Activated T-cell treated with anti-CD3 and anti-CD28 coated beads, Interleukin-2, amount 50 U/mL, for 24 hours (primary cell): Measurements from ENCODE around the gene DLAT.
"Not testable (repeated sequence)": the region's sequence is repeated elsewhere in the genome, so short reads cannot be mapped to it uniquely, and the experiment has no call there.

Experiments
- DNase-seq: peaks from one replicate; pipeline ENCODE4 v3.0.0-alpha.2; 2020
- H3K27ac Mint-ChIP-seq: 2 replicates; pipeline ENCODE4 v1.8.0; 2020; ENCODE audit warnings: mild to moderate bottlenecking, mixed read lengths
- H3K27me3 Mint-ChIP-seq: 2 replicates; pipeline ENCODE4 v1.8.0; 2020; ENCODE audit warnings: mixed read lengths
- H3K36me3 Mint-ChIP-seq: 2 replicates; pipeline ENCODE4 v1.8.0; 2020; ENCODE audit warnings: low read depth, mixed read lengths
- H3K4me1 Mint-ChIP-seq: 2 replicates; pipeline ENCODE4 v1.8.0; 2020; ENCODE audit warnings: low read depth, mixed read lengths
- H3K4me3 Mint-ChIP-seq: 2 replicates; pipeline ENCODE4 v1.8.0; 2020; ENCODE audit warnings: mild to moderate bottlenecking, moderate library complexity, mixed read lengths
- H3K9me3 Mint-ChIP-seq: 2 replicates; pipeline ENCODE4 v1.8.0; 2020; ENCODE audit warnings: mixed read lengths

Gene DLAT

DNA sequence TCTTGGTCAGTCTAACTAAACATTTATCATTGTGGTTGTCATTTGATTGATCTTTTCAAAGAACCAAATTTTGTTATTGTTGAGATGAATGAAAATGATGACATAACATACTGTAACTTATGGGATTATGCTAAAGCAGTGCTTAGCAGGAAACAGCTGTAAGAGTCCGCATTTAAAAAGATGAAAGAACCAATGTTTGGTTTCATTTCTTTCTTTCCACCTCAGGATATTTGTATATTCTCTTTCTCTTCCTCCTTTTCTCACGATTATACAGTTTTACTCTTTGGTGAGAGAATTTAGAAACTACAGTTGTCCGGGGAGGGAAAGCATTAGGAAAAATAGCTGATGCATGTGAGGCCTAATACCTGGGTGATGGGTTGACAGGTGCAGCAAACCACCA, 25.5 kb downstream of the DLAT start:
- peaks cover 91% of the 10 kb centered on the region for H3K36me3 Mint-ChIP-seq
- no peaks in the 10 kb centered on the region for H3K27me3 Mint-ChIP-seq
- H3K4me3 Mint-ChIP-seq: no peak overlapping the region
- H3K27ac Mint-ChIP-seq: no peak overlapping the region
- peaks cover 28% of the 10 kb centered on the region for H3K4me1 Mint-ChIP-seq
- no peaks in the 10 kb centered on the region for H3K9me3 Mint-ChIP-seq
- DNase-seq: no peak

GRCh38 chr11:112051768-112052167, 26.6 kb downstream of the DLAT start:
- Mint-ChIP-seq H3K27me3 (no peaks in the 10 kb centered on the region), H3K9me3 (no peaks in the 10 kb centered on the region), H3K4me3 (no peak overlapping the region), H3K27ac (no peak overlapping the region), H3K36me3 (peaks cover 90% of the 10 kb centered on the region), H3K4me1 (peaks cover 37% of the 10 kb centered on the region)
- DNase-seq: no peak

DNA sequence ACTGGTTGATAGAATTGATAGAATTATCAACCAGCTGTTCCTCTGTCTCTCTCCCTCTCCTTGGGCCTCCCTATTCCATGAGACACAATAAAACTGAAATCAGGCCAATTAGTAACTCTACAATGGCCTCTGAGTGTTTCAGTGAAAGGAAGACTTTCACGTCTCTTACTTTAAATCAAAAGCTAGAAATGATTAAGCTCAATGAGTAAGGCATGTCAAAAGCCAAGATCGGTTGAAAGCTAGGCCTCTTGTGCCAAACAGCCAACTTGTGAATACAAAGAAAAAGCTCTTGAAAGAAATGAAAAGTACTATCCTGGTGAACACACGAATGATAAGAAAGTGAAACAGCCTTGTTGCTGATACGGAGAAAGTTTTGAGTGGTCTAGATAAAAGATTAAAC, 32.0 kb downstream of the DLAT start:
- H3K27me3 Mint-ChIP-seq: no peaks in the 10 kb centered on the region
- peak overlapping the region; percentile 89 for H3K27ac Mint-ChIP-seq
- no peak for DNase-seq
- H3K4me1 Mint-ChIP-seq: peaks cover 24% of the 10 kb centered on the region
- peaks cover 85% of the 10 kb centered on the region for H3K36me3 Mint-ChIP-seq
- H3K9me3 Mint-ChIP-seq: no peaks in the 10 kb centered on the region
- peak overlapping the region; percentile 3 for H3K4me3 Mint-ChIP-seq

DNA sequence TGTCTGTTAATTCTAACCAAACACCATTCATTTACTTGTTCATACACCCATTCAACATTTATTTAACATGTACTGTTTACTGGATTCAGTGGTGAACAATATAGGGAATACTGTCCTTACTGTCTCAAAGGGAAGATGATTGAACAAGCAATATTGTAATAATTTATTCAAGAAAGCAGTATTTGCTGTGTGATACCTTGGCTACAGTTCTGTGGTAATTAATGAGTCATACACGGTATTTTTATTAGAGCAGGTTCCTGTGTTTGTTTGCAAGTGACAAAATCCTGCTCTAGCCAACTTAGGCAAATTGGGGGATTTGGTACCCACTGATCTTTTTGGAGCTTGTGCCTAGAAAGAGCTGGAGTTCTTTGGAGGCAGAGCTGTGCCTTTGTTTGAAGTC, 32.9 kb downstream of the DLAT start:
- no peak for DNase-seq
- H3K4me3 Mint-ChIP-seq: no peak overlapping the region
- no peaks in the 10 kb centered on the region for H3K27me3 Mint-ChIP-seq
- H3K36me3 Mint-ChIP-seq: peaks cover 88% of the 10 kb centered on the region
- peaks cover 24% of the 10 kb centered on the region for H3K4me1 Mint-ChIP-seq
- no peaks in the 10 kb centered on the region for H3K9me3 Mint-ChIP-seq
- H3K27ac Mint-ChIP-seq: peak overlapping the region; percentile 89

GRCh38 chr11:112062923-112063322, 37.7 kb downstream of the DLAT start:
- Mint-ChIP-seq H3K4me3 (no peak overlapping the region), H3K36me3 (peaks cover 60% of the 10 kb centered on the region), H3K4me1 (peaks cover 4% of the 10 kb centered on the region), H3K9me3 (no peaks in the 10 kb centered on the region), H3K27me3 (peaks cover 3% of the 10 kb centered on the region), H3K27ac (no peak overlapping the region)
- no peak for DNase-seq

- peak; percentile 85 for DNase-seq
- Mint-ChIP-seq H3K36me3 (peaks cover 51% of the 10 kb centered on the region), H3K27ac (peak within 1 kb of the TSS; percentile 99), H3K4me3 (peak within 1 kb of the TSS; percentile 98), H3K9me3 (no peaks in the 10 kb centered on the region), H3K4me1 (peaks cover 31% of the 10 kb centered on the region), H3K27me3 (peaks cover 13% of the 10 kb centered on the region)
Measured at GRCh38 chr11:112073941-112074811, 49.0 kb downstream of the DLAT start, which contains the start of the genes NKAPD1 and PIH1D2. Gene NKAPD1, plus strand, starts transcription at chr11:112074299. Its CDS starts 1,276 bp downstream, at chr11:112075575. Gene PIH1D2, minus strand, starts transcription at chr11:112074017. Its CDS starts 843 bp downstream, at chr11:112073174.

DNA sequence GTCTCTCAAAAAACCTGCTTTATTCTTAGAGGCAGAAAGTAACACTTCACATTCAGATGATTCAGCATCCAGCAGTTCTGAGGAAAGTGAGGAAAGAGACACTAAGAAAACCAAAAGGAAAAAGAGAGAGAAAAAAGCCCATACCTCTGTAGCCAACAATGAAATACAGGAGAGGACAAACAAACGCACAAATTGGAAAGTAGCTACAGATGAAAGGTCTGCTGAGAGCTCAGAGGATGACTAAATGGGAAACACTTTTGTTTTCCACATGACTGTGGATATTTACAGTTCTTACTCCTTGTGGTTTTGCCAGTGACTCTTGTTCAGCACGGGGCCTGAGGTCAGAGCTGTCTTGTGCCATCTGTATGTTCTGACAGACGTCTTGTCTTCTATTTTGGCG, 57.5 kb downstream of the DLAT start:
- peaks cover 97% of the 10 kb centered on the region for H3K36me3 Mint-ChIP-seq
- no peaks in the 10 kb centered on the region for H3K27me3 Mint-ChIP-seq
- no peaks in the 10 kb centered on the region for H3K9me3 Mint-ChIP-seq
- H3K27ac Mint-ChIP-seq: peak overlapping the region; percentile 87
- no peak for DNase-seq
- H3K4me1 Mint-ChIP-seq: peaks cover 56% of the 10 kb centered on the region
- peak overlapping the region; percentile 30 for H3K4me3 Mint-ChIP-seq

- H3K4me3 Mint-ChIP-seq: peak overlapping the region; percentile 99
- H3K36me3 Mint-ChIP-seq: peaks cover 98% of the 10 kb centered on the region
- H3K27ac Mint-ChIP-seq: peak overlapping the region; percentile 99
- no peak for DNase-seq
- no peaks in the 10 kb centered on the region for H3K27me3 Mint-ChIP-seq
- no peaks in the 10 kb centered on the region for H3K9me3 Mint-ChIP-seq
- peaks cover 71% of the 10 kb centered on the region for H3K4me1 Mint-ChIP-seq
Measured at GRCh38 chr11:112085822-112086421, 60.7 kb downstream of the DLAT start.

DNA sequence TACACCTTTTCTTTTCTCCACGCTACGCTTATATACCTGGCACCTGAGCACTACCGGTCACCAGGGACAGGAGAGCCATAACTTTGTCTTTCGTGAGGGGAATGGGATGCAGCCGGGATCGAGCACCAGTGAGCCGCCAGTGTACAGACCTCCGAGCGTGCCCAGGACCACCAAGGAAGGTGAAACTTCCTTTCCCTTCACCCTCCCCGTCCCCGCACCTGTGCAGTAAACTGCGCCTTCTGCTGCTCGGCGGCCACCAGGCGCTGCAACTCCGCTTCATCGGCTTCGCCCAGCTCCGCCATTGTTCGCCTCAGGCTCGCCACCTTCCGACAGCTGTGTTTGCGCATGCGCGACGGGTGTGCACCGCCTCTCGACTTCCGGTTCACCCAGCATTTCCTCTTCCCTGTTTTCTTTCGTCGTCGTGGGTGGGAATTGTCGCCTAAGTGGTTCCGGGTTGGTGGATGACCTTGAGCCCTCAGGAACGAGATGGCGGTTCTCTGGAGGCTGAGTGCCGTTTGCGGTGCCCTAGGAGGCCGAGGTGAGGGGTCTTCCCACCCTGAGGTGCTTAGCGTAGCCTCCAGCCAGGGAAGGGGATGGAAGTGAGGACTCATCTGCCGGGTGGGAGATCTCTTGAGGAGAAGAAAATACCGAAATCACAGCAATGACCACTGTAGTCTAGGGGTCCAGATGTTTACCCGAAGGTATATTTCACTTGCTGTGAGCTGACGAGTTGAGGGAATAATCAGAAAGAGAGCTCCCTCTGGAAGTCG, 61.4 kb downstream of the DLAT start, which contains the start of the genes SDHD and TIMM8B:
Gene SDHD (plus strand): TSS at position 452 of the 770 bp plus-strand sequence. CDS start 35 bp downstream, at position 487.
Gene TIMM8B (minus strand): TSS at position 335 of the 770 bp plus-strand sequence. CDS start 33 bp downstream, at position 302.
- Mint-ChIP-seq H3K4me1 (peaks cover 71% of the 10 kb centered on the region), H3K36me3 (peaks cover 100% of the 10 kb centered on the region), H3K9me3 (no peaks in the 10 kb centered on the region), H3K4me3 (peak within 1 kb of the TSS; percentile 99), H3K27me3 (no peaks in the 10 kb centered on the region), H3K27ac (peak within 1 kb of the TSS; percentile 99)
- DNase-seq: peak; percentile 93

DNA sequence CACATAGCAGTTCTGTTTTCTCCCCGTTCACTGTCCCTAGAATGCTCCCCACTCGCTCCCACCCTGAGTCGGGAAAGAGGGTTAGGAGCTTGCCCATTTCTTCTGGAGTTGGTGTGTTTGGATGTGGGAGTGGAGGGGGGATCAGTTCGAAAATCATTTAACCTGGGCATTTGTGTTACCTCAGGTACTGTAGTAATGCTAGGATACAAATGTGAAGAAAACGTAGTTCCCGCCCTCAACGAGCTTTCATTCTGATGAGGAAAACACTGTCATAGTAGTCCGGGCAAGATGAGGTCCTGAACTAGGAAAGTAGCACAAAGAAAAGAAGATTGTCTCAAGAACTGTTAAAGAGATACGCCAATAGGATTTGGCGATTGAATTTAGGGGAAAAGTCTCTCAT, 62.0 kb downstream of the DLAT start:
- Mint-ChIP-seq H3K9me3 (no peaks in the 10 kb centered on the region), H3K4me1 (peaks cover 69% of the 10 kb centered on the region), H3K27ac (peak overlapping the region; percentile 99), H3K36me3 (peaks cover 100% of the 10 kb centered on the region), H3K4me3 (peak overlapping the region; percentile 99), H3K27me3 (no peaks in the 10 kb centered on the region)
- no peak for DNase-seq

- not testable (repeated sequence) for H3K4me1 Mint-ChIP-seq, DNase-seq, H3K4me3 Mint-ChIP-seq, H3K27me3 Mint-ChIP-seq, H3K9me3 Mint-ChIP-seq, H3K27ac Mint-ChIP-seq
- H3K36me3 Mint-ChIP-seq: peaks cover 64% of the 10 kb centered on the region
Measured at GRCh38 chr11:112095302-112095701, 70.1 kb downstream of the DLAT start.

- H3K4me1 Mint-ChIP-seq: peaks cover 3% of the 10 kb centered on the region
- H3K4me3 Mint-ChIP-seq: no peak overlapping the region
- H3K27me3 Mint-ChIP-seq: no peaks in the 10 kb centered on the region
- peaks cover 59% of the 10 kb centered on the region for H3K36me3 Mint-ChIP-seq
- no peak for DNase-seq
- H3K27ac Mint-ChIP-seq: no peak overlapping the region
- H3K9me3 Mint-ChIP-seq: no peaks in the 10 kb centered on the region
Measured at GRCh38 chr11:112096194-112096593, 71.0 kb downstream of the DLAT start.

- Mint-ChIP-seq H3K27ac (no peak overlapping the region), H3K27me3 (no peaks in the 10 kb centered on the region), H3K4me1 (no peaks in the 10 kb centered on the region), H3K9me3 (no peaks in the 10 kb centered on the region), H3K4me3 (no peak overlapping the region), H3K36me3 (peaks cover 43% of the 10 kb centered on the region)
- DNase-seq: no peak
Measured at GRCh38 chr11:112097734-112098528, 72.7 kb downstream of the DLAT start.

DNA sequence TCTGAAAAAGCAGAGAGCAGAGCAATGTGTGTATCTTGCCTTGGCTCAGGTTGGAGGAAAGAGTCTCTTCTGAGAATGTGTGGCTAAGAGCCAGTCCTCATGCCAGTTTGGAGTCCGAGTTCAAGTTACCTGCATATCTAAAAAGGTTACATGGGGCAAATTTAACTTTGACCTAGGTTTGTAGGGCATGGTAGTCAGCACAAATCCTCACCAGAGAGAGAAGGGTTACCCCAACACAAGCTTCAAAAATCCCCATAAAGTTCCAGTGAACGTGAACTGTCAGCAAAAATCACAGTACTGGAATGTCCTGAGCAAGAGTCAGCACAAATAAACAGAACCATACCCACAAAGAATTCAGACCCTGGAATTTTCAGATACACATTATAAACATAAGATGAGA, 75.3 kb downstream of the DLAT start:
- DNase-seq: no peak
- Mint-ChIP-seq H3K27ac (no peak overlapping the region), H3K4me3 (no peak overlapping the region), H3K27me3 (no peaks in the 10 kb centered on the region), H3K4me1 (peaks cover 4% of the 10 kb centered on the region), H3K9me3 (no peaks in the 10 kb centered on the region), H3K36me3 (peaks cover 27% of the 10 kb centered on the region)
